Kidney tubule cell (primary cell): ENCODE results near the gene MACROD1.
"Not testable (repeated sequence)": the region's sequence is repeated elsewhere in the genome, so short reads cannot be mapped to it uniquely, and the experiment has no call there.

Source experiments
- DNase-seq: peaks from one replicate; pipeline ENCODE4 v3.0.0-alpha.2; 2018; ENCODE audit warnings: low spot score

Gene MACROD1

GRCh38 chr11:63997801-63998337 lies 168.0 kb downstream of the MACROD1 start:
- DNase-seq: no peak

GRCh38 chr11:63997104-63997700 lies 168.7 kb downstream of the MACROD1 start:
- DNase-seq: no peak

GRCh38 chr11:63996512-63996911 lies 169.4 kb downstream of the MACROD1 start:
- no peak for DNase-seq

- DNase-seq: no peak
Observed at GRCh38 chr11:63993993-63994392, 171.9 kb downstream of the MACROD1 start.

GRCh38 chr11:63993100-63993499 lies 172.8 kb downstream of the MACROD1 start:
- DNase-seq: no peak

GRCh38 chr11:63991558-63991957 lies 174.4 kb downstream of the MACROD1 start:
- no peak for DNase-seq

- no peak for DNase-seq
Observed at GRCh38 chr11:63986932-63987513, 178.9 kb downstream of the MACROD1 start.

GRCh38 chr11:63986156-63986931 lies 179.6 kb downstream of the MACROD1 start, which contains the start of gene OTUB1:
Gene OTUB1 (plus strand): TSS chr11:63986438. CDS start chr11:63986457, 19 bp downstream.
- peak; percentile 95 for DNase-seq

GRCh38 chr11:63985812-63986155 lies 180.1 kb downstream of the MACROD1 start:
- no peak for DNase-seq

GRCh38 chr11:63979426-63979825 lies 186.5 kb downstream of the MACROD1 start:
- no peak for DNase-seq

- no peak for DNase-seq
Observed at GRCh38 chr11:63978551-63979239, 187.2 kb downstream of the MACROD1 start.

- peak; percentile 100 for DNase-seq
Observed at GRCh38 chr11:63974259-63975143, 191.4 kb downstream of the MACROD1 start, which contains the start of gene COX8A. Gene COX8A (plus strand): TSS chr11:63974620. CDS start chr11:63974681, 61 bp downstream.

- DNase-seq: not testable (repeated sequence)
Observed at GRCh38 chr11:63973912-63974258, 192.0 kb downstream of the MACROD1 start.

GRCh38 chr11:63970902-63971301 lies 195.0 kb downstream of the MACROD1 start:
- no peak for DNase-seq

GRCh38 chr11:63969461-63969860 lies 196.5 kb downstream of the MACROD1 start:
- no peak for DNase-seq

- no peak for DNase-seq
Observed at GRCh38 chr11:63966444-63966843, 199.5 kb downstream of the MACROD1 start.

- not testable (repeated sequence) for DNase-seq
Observed at GRCh38 chr11:63963895-63964294, 202.0 kb downstream of the MACROD1 start.

GRCh38 chr11:63961608-63962412 lies 204.1 kb downstream of the MACROD1 start:
- DNase-seq: no peak

GRCh38 chr11:63958008-63958407 lies 207.9 kb downstream of the MACROD1 start:
- no peak for DNase-seq

GRCh38 chr11:63952570-63952969 lies 213.3 kb downstream of the MACROD1 start:
- no peak for DNase-seq
